LNCaP clone FGC (cell line): ENCODE measurements around the gene HTR4.
"Not testable (repeated sequence)": the region's sequence is repeated elsewhere in the genome, so short reads cannot be mapped to it uniquely, and the experiment has no call there.

Experiments used
- DNase-seq: peaks from one replicate; pipeline ENCODE4 v3.0.0-alpha.2; 2011; ENCODE audit warnings: low read depth
- H3K4me3 ChIP-seq: 2 replicates; pipeline ENCODE4 v1.5.1; 2011; ENCODE audit warnings: mild to moderate bottlenecking, low read depth, low read length, control low read depth
- TF ChIP-seq, protein P1 (sequence below): IDR thresholded peaks from 2 replicates; pipeline ENCODE4 v1.5.1; 2012; ENCODE audit warnings: mild to moderate bottlenecking; ENCODE audit not compliant: control insufficient read depth, insufficient read depth; ENCODE audit errors: extremely low read depth

The HTR4 gene

DNA sequence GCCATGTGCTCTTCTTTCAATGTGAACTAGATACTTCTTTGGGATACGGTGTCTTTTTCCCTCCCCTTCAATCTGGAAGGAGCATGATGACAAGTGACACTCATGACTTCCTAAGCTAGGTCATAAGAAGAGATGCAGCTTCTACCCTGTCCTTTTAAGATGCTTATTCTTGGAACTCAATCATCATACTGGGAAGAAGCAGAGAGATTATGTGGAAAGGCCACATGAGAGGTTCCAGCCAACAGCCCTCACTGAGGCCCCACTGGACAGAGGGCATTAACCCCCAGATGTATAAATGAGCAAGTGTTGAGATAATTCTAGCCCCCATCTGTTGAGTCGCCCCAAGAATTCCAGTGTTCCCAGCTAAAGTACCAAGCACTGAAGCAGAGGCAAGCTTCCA lies 29.3 kb upstream of the HTR4 start:
- H3K4me3 ChIP-seq: no peak overlapping the region
- DNase-seq: no peak
- TF ChIP-seq, protein P1, sequence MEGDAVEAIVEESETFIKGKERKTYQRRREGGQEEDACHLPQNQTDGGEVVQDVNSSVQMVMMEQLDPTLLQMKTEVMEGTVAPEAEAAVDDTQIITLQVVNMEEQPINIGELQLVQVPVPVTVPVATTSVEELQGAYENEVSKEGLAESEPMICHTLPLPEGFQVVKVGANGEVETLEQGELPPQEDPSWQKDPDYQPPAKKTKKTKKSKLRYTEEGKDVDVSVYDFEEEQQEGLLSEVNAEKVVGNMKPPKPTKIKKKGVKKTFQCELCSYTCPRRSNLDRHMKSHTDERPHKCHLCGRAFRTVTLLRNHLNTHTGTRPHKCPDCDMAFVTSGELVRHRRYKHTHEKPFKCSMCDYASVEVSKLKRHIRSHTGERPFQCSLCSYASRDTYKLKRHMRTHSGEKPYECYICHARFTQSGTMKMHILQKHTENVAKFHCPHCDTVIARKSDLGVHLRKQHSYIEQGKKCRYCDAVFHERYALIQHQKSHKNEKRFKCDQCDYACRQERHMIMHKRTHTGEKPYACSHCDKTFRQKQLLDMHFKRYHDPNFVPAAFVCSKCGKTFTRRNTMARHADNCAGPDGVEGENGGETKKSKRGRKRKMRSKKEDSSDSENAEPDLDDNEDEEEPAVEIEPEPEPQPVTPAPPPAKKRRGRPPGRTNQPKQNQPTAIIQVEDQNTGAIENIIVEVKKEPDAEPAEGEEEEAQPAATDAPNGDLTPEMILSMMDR: no peak

GRCh38 chr5:148682058-148683026 lies 28.0 kb upstream of the HTR4 start:
- no peak overlapping the region for H3K4me3 ChIP-seq
- DNase-seq: no peak
- TF ChIP-seq, protein P1: no peak

DNA sequence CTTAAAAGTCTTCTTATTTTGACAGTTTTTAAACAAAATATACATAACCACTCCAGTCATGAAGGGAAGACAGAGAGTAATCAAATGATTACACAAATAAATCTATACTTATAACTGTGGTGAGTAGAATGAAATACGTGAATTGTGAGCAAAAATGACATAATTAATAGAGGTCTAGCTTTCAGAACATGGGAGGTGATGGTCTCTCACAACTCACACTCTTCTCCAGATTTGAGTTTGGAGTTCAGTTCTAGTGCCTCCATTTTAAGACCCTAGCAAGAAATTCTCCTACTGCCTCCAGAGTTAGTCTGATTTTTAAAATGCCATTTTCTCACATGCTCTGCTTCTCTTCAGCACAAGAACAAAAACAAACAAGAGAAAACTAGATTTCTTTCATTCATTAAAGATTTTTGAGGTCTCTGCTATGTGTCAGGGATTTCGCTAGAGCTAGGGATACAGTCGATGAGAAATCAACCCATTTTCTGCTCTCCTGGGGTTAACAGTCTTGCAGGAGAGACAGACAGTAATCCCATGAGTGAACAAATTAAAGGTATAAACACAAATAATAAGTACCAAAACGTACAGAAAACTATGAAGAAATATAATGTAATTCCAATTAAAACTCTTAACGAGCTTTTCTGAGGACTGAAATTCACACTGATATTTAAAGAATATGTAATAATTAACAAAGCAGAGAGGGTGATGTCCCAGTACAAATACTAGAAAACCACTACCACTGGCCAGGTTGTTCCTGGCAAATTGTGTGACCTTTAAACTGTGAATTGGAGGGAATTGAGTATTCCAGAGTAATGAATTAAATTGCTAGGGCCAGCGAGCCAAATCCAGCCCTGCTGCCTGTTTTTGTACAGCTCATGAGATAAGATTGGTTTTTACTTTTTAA lies 27.1 kb upstream of the HTR4 start:
- DNase-seq: no peak
- TF ChIP-seq, protein P1: no peak

GRCh38 chr5:148673704-148674103 lies 19.4 kb upstream of the HTR4 start:
- not testable (repeated sequence) for DNase-seq, H3K4me3 ChIP-seq

More for the DNA sequence above, 27.1 kb upstream of the HTR4 start:
- H3K4me3 ChIP-seq: no peak overlapping the region

GRCh38 chr5:148666353-148666752 lies 12.0 kb upstream of the HTR4 start:
- no peak for DNase-seq
- TF ChIP-seq, protein P1: no peak
- H3K4me3 ChIP-seq: no peak overlapping the region

DNA sequence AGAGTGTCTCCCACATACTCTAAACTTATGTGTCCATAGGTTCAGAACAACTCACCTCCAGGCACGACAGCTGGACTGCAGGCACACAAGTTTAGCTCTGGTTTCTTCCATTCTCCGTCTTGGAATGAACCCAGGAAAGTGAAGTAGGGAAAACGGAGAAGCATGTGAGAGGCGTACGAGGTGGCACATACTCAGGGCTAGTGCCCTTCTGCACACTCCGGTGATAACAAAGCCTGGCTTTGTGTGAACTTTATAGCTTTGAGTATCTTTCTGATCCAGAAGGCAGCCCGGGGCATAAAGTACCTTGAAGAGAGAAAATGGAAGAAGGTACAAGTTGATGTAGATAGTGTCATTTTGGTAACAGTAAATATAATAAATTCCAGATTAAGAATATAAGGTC lies 11.1 kb upstream of the HTR4 start:
- DNase-seq: no peak
- TF ChIP-seq, protein P1: no peak
- no peak overlapping the region for H3K4me3 ChIP-seq

GRCh38 chr5:148663509-148663908 lies 9.2 kb upstream of the HTR4 start:
- no peak overlapping the region for H3K4me3 ChIP-seq
- TF ChIP-seq, protein P1: no peak
- no peak for DNase-seq
